ENCODE results near the gene EXD3. TPM values are rescaled to one million over a fixed set of nuclear protein-coding genes. Genes with fewer than 3 reads are reported as not detected.
A peak's percentile ranks its signal among the peaks of the same experiment; 100 is the strongest.

The EXD3 gene
- total and polyA plus RNA-seq, 2 of the 13 experiments (the other 11 are each of a cell fraction or from before 2014, with no cell fraction given), result 2.7 to 4.8 TPM

GRCh38 chr9:137433349-137433915, 10.5 kb upstream of the EXD3 start:
- no TSS peak for BruUV-seq (replicated peaks)
- DNase-seq (ENCODE audit: low spot score) (no peak), ATAC-seq (no peak), FAIRE-seq (no peak)
- Histone ChIP-seq H3K4me2 (ENCODE audit: low read depth, low read length) (no peak overlapping the region), H3K27ac (ENCODE audit: extremely low read length, insufficient read depth, low read length) (no peak overlapping the region), H3K4me1 (ENCODE audit: insufficient read depth, low read length) (peaks cover 23% of the 10 kb centered on the region), H3K36me3 (replicated peaks in 1 of 2; ENCODE audit: control insufficient read depth in 1 of 2, insufficient read depth in 2 of 2, low read length in 2 of 2) (no peaks in the 10 kb centered on the region), H3K9me3 (ENCODE audit: low read length) (no peaks in the 10 kb centered on the region), H3K79me2 (ENCODE audit: insufficient read depth, low read length) (no peaks in the 10 kb centered on the region), H3K27me3 (ENCODE audit: control insufficient read depth in 1 of 2, insufficient read depth in 2 of 2, low read length in 2 of 2) (peaks cover 11 to 23% of the 10 kb centered on the region in 2 experiments; a peak in 3 of 5 replicates), H3K4me3 (replicated peaks in 1 of 3; ENCODE audit: insufficient read depth in 1 of 3, low read depth in 2 of 3, low read length in 3 of 3) (no peak overlapping the region), H3K9ac (ENCODE audit: insufficient read depth, low read depth, low read length) (no peak overlapping the region), H2AFZ (ENCODE audit: low read length) (no peak overlapping the region), H4K20me1 (ENCODE audit: insufficient read depth, low read length) (no peaks in the 10 kb centered on the region)
- CTCF ChIA-PET (ENCODE audit: low intra/inter-chr PET ratio, low total read pairs), result no interaction called here
- 0 out of 2 replicates have a peak, but pooled peaks have one; percentile 11 for TF ChIP-seq KDM2A (CRISPR knock-in tag; IDR thresholded peaks at IDR 0.05; ENCODE audit: borderline replicate concordance, low read depth)
- TF ChIP-seq MTA3 (CRISPR knock-in tag; IDR thresholded peaks at IDR 0.05), result no peak
- intact Hi-C loops (cut with micrococcal nuclease; ENCODE audit: unreplicated experiment) (no loop called here), in situ Hi-C loops (cut with HindIII; ENCODE audit: extremely low pct_ligation_motif_present, low pct_unique_long_range_greater_than_20kb) (no loop called here)
- POLR2A ChIA-PET, result no interaction called here
- WGBS (ENCODE audit: low lambda C conversion rate), result 60% methylated on average over 5 of the region's 19 CpGs

- H3K4me3 ChIP-seq (replicated peaks in 1 of 3; ENCODE audit: insufficient read depth in 1 of 3, low read depth in 2 of 3, low read length in 3 of 3), result no peak overlapping the region
- no peaks in the 10 kb centered on the region for H3K9me3 ChIP-seq (ENCODE audit: low read length)
- no peaks in the 10 kb centered on the region for H3K79me2 ChIP-seq (ENCODE audit: insufficient read depth, low read length)
- in situ Hi-C loops (cut with HindIII; ENCODE audit: extremely low pct_ligation_motif_present, low pct_unique_long_range_greater_than_20kb) (no loop called here), intact Hi-C loops (cut with micrococcal nuclease; ENCODE audit: unreplicated experiment) (no loop called here)
- peaks cover 23% of the 10 kb centered on the region for H3K4me1 ChIP-seq (ENCODE audit: insufficient read depth, low read length)
- ChIA-PET CTCF (ENCODE audit: low intra/inter-chr PET ratio, low total read pairs) (no interaction called here), POLR2A (interaction anchor here (0.7 to 1.9 kb wide), 2 partner anchors 9 to 23 kb away, joined by 5 to 7 read pairs; partner anchors contain the start of gene ENTPD8)
- H3K36me3 ChIP-seq (replicated peaks in 1 of 2; ENCODE audit: control insufficient read depth in 1 of 2, insufficient read depth in 2 of 2, low read length in 2 of 2), result no peaks in the 10 kb centered on the region
- no peak overlapping the region for H2AFZ ChIP-seq (ENCODE audit: low read length)
- no peaks in the 10 kb centered on the region for H4K20me1 ChIP-seq (ENCODE audit: insufficient read depth, low read length)
- H3K4me2 ChIP-seq (ENCODE audit: low read depth, low read length), result no peak overlapping the region
- no peak for TF ChIP-seq PREB (CRISPR knock-in tag; IDR thresholded peaks at IDR 0.05)
- no peak for TF ChIP-seq TEF (CRISPR knock-in tag; IDR thresholded peaks at IDR 0.05)
- TF ChIP-seq AGO1 (IDR thresholded peaks at IDR 0.05; ENCODE audit: low read depth, low read length, poor library complexity, severe bottlenecking), result peak; percentile 8
- ATAC-seq (no peak), DNase-seq (ENCODE audit: low spot score) (no peak), FAIRE-seq (no peak)
- H3K9ac ChIP-seq (ENCODE audit: insufficient read depth, low read depth, low read length), result no peak overlapping the region
- no peak overlapping the region for H3K27ac ChIP-seq (ENCODE audit: extremely low read length, insufficient read depth, low read length)
- no TSS peak for BruUV-seq (replicated peaks)
- H3K27me3 ChIP-seq (ENCODE audit: control insufficient read depth in 1 of 2, insufficient read depth in 2 of 2, low read length in 2 of 2), result peaks cover 8 to 19% of the 10 kb centered on the region in 2 experiments; a peak in 3 of 5 replicates
- WGBS (ENCODE audit: low lambda C conversion rate), result 58% methylated on average over 4 of the region's 20 CpGs
Observed at GRCh38 chr9:137432687-137433348, 9.9 kb upstream of the EXD3 start.
